Right lobe of liver (tissue), 6 donors: ENCODE data around the gene KIFC1. TPM values are rescaled to one million over a fixed set of nuclear protein-coding genes. Genes with fewer than 3 reads are reported as not detected.

Source experiments
- ATAC-seq, 4 donors: fragments of 200-7000 bp; cut with Tn5 transposase; one replicate each; pipeline ENCODE4 v1.9.1; 2020; ENCODE audit warnings: mild to moderate bottlenecking in 4 of 4, moderate library complexity in 4 of 4
- DNase-seq, 3 donors: peaks; one replicate each; pipeline ENCODE4 v3.0.0-alpha.2; 2020
- H3K27ac ChIP-seq, 3 donors: fragments of 200-600 bp; one replicate each; pipeline ENCODE4 v1.8.0; 2022
- H3K27me3 ChIP-seq, 2 donors: fragments of 200-600 bp; one replicate each; pipeline ENCODE4 v1.8.0; 2022
- H3K36me3 ChIP-seq, 4 donors: fragments of 200-600 bp; sonication (generic) in 1 of 4; one replicate each; pipeline versions ENCODE4 v1.5.1 to v1.8.0; 2017 to 2022; ENCODE audit warnings: control low read depth in 1 of 4
- H3K4me1 ChIP-seq, 4 donors: fragments of 200-600 bp; sonication (generic) in 1 of 4; one replicate each; pipeline versions ENCODE4 v1.5.1 to v1.8.0; 2017 to 2022; ENCODE audit warnings: control low read depth in 1 of 4
- H3K4me3 ChIP-seq, 3 donors: fragments of 200-600 bp; one replicate each; pipeline ENCODE4 v1.8.0; 2022
- H3K9me3 ChIP-seq, 4 donors: fragments of 200-600 bp; sonication (generic) in 1 of 4; one replicate each; pipeline versions ENCODE4 v1.5.1 to v1.8.0; 2017 to 2022; ENCODE audit warnings: control low read depth in 1 of 4
- POLR2A ChIP-seq: fragments of 450-650 bp; IDR thresholded peaks from one replicate; pipeline ENCODE4 v1.6.1; 2017; ENCODE audit warnings: antibody characterized with exemption, mild to moderate bottlenecking
- WGBS: methylation state at CpG from one replicate; pipeline ENCODE4 v1.1.6; 2018; ENCODE audit warnings: low coverage, low lambda C conversion rate; ENCODE audit not compliant: insufficient coverage; ENCODE audit errors: missing lambda C conversion rate; 5-methylcytosine and 5-hydroxymethylcytosine counted together
- intact Hi-C, 2 donors: fragments of 100-400 bp; cut with DNase I; formaldehyde crosslinking; loops; one replicate each; pipeline versions ENCODE4 v1.11.2 to v1.14.1; 2022
- total RNA-seq, 6 experiments: library from RNA; depleted of rRNA in 2 of 6; stranded (reverse); fragments of >200 nt in 2 of 6; fragmentation: NEBNext Ultra II Directional in 3 of 6; extraction: Animal tissue kit (Norgen Biotek cat#: 25700) in 3 of 6; gene quantifications; one replicate each; pipeline versions ENCODE4 v1.1.0 to v1.2.4, GENCODE V29; 2016 to 2023
- TF ChIP-seq, protein P1 (sequence below), 4 donors: fragments of 200-600 bp in 3 of 4; fragments of 450-650 bp in 1 of 4; IDR thresholded peaks; one replicate each; pipeline versions ENCODE4 v1.5.1 to v1.8.0; 2016 to 2022; ENCODE audit warnings: antibody characterized with exemption in 4 of 4, mild to moderate bottlenecking in 2 of 4
- donor health status: DM: no; HTN: yes; CAD: no.
- donor health status: DM: no; HTN: no; CAD: no.
- donor health status: DM: no; HTN: no; CAD: no.
- donor health status: DM: no; HTN: yes; CAD: no.
- donor health status: DM: no; HTN: yes; CAD: no.

The KIFC1 gene
- total RNA-seq, 6 experiments from 2014 or later = 0.29 to 4.4 (median 1.3) TPM; not detected in 1

- H3K27ac ChIP-seq = peak overlapping the region in 1 of 3 donors; percentile 18
- no peaks in the 10 kb centered on the region for H3K9me3 ChIP-seq
- intact Hi-C loops = no loop called here
- peaks cover 0 to 24% (median 0%) of the 10 kb centered on the region in 4 donors for H3K4me1 ChIP-seq
- DNase-seq (peak in 2 of 3 donors; percentile 72 to 73), ATAC-seq (no peak)
- no peaks in the 10 kb centered on the region for H3K27me3 ChIP-seq
- no peaks in the 10 kb centered on the region for H3K36me3 ChIP-seq
- peak overlapping the region; percentile 31 to 46 (median 38) for H3K4me3 ChIP-seq
- WGBS = 0% methylated on average over 6 of the region's 79 CpGs
- TF ChIP-seq POLR2A = no peak
- TF ChIP-seq, protein P1, sequence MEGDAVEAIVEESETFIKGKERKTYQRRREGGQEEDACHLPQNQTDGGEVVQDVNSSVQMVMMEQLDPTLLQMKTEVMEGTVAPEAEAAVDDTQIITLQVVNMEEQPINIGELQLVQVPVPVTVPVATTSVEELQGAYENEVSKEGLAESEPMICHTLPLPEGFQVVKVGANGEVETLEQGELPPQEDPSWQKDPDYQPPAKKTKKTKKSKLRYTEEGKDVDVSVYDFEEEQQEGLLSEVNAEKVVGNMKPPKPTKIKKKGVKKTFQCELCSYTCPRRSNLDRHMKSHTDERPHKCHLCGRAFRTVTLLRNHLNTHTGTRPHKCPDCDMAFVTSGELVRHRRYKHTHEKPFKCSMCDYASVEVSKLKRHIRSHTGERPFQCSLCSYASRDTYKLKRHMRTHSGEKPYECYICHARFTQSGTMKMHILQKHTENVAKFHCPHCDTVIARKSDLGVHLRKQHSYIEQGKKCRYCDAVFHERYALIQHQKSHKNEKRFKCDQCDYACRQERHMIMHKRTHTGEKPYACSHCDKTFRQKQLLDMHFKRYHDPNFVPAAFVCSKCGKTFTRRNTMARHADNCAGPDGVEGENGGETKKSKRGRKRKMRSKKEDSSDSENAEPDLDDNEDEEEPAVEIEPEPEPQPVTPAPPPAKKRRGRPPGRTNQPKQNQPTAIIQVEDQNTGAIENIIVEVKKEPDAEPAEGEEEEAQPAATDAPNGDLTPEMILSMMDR (IDR thresholded peaks at IDR 0.05) = no peak
These were observed 36.1 kb downstream of the KIFC1 start for GRCh38 chr6:33427585-33428223.

- WGBS = 38% methylated on average over 2 of the region's 33 CpGs
- H3K9me3 ChIP-seq = no peaks in the 10 kb centered on the region
- H3K36me3 ChIP-seq = no peaks in the 10 kb centered on the region
- no peak for TF ChIP-seq POLR2A
- TF ChIP-seq, protein P1 (IDR thresholded peaks at IDR 0.05) = no peak
- peak overlapping the region in 1 of 3 donors; percentile 18 for H3K27ac ChIP-seq
- H3K4me3 ChIP-seq = peak overlapping the region; percentile 12 to 46 (median 18)
- ATAC-seq (peak in 1 of 4 donors; percentile 3), DNase-seq (no peak)
- H3K4me1 ChIP-seq = peaks cover 0 to 24% (median 0%) of the 10 kb centered on the region in 4 donors
- H3K27me3 ChIP-seq = no peaks in the 10 kb centered on the region
- intact Hi-C loops = no loop called here
These were observed 36.8 kb downstream of the KIFC1 start for GRCh38 chr6:33428224-33428965.

DNA sequence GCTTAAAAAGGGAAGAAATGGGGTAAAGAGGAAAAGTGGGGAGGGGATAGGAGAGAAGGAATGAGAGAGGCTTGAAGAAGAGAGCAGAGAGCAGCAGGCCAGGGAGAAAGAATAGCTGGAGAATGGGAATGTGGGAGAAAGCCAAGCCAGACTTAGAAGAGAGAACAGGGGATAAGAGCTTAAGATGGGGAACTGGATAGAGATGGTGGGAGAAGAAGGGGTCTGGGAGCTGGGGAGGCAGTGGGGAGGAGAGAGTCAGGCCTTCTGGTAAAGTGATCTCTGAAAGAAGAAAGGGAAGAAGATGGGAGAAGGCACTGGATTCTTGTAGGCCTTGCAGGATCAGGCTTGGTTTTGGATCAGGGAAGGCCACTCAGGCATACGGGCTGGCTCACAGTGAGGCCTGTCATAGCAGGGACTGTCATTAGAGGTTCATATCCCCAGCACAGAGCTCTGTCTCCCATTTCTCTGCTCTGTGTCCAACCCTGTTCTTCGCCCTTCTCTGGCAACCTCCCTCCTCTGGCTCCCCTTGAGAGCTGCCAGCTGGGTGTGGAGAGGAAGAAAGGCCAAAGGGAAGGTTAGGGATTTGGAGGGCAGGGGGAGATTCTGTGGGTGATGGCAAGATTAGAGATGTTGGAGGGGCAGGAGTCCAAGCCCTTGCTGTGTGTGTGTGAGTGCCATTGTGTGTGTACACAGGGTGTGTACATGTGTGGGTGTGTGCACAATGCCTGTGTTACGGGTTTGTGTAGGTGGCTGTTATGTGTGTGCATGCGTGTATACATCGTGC is 37.5 kb downstream of the KIFC1 start:
- DNase-seq = no peak
- ATAC-seq = no peak
- Histone ChIP-seq H3K9me3 (no peaks in the 10 kb centered on the region), H3K4me3 (no peak overlapping the region), H3K4me1 (peaks cover 0 to 24% (median 0%) of the 10 kb centered on the region in 4 donors), H3K36me3 (no peaks in the 10 kb centered on the region), H3K27ac (no peak overlapping the region), H3K27me3 (no peaks in the 10 kb centered on the region)
- intact Hi-C loops = no loop called here
- 70% methylated on average over 4 of the region's 5 CpGs for WGBS
- TF ChIP-seq, protein P1 (IDR thresholded peaks at IDR 0.05) = no peak
- TF ChIP-seq POLR2A = no peak

DNA sequence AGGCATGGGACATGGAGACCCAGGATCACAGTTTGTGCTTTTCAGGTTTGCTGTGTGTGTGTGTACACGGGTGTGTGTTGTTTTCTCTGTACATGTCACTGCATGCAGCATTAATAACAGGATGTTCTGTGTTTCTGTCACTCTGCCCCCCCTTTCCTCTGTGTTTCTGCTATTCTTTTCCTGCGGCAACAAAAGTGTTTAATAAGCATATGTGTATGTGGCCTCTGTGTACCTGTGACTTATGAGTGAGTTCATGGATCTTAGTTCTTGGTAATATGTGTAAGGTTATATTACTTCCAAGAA is 38.1 kb downstream of the KIFC1 start:
- TF ChIP-seq, protein P1 (IDR thresholded peaks at IDR 0.05) = no peak
- TF ChIP-seq POLR2A = no peak
- H3K27me3 ChIP-seq = no peaks in the 10 kb centered on the region
- WGBS = 23% methylated on average over 2 of the region's 2 CpGs
- no peaks in the 10 kb centered on the region for H3K9me3 ChIP-seq
- H3K4me3 ChIP-seq = no peak overlapping the region
- peaks cover 0 to 24% (median 0%) of the 10 kb centered on the region in 4 donors for H3K4me1 ChIP-seq
- H3K36me3 ChIP-seq = no peaks in the 10 kb centered on the region
- DNase-seq = no peak
- intact Hi-C loops = no loop called here
- no peak for ATAC-seq
- H3K27ac ChIP-seq = no peak overlapping the region
